Measurements from ENCODE around the gene PARS2. TPM values are rescaled to one million over a fixed set of nuclear protein-coding genes. Genes with fewer than 3 reads are reported as not detected.

Gene PARS2
- total RNA-seq, 1 experiment from 2014 or later = 3.5 TPM

DNA sequence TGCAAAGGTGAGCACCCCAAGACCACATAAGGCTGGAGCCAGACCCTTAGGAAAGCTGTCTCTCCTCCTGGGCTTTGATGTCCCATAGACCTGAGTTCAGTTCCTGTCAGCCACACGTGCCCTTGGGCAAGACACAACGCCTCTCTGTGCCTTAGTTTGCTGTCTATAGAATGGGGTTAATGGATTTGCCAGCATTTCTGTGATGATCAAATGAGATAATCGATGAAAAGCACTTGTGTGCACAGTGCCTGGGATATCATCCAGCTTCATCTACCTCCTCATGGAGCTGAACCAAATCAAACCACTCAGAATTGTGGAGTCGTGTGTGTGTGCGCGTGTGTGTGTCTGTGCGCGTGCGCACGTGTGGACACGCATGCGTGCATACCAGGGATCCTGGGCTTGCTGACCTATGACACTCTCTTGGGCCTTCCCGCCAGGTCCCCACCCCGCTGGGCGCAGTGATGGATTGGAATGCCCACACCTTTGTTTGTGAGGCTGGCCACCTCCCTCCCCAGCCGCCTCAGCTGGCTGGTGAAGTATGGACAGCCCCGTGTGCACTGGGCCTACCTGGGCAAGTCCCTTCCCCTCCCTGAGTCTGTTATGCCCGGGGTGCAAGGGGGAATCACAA, 31.6 kb upstream of the PARS2 start:
- peak overlapping the region; percentile 74 for H3K4me2 ChIP-seq (ENCODE audit: low read length)

DNA sequence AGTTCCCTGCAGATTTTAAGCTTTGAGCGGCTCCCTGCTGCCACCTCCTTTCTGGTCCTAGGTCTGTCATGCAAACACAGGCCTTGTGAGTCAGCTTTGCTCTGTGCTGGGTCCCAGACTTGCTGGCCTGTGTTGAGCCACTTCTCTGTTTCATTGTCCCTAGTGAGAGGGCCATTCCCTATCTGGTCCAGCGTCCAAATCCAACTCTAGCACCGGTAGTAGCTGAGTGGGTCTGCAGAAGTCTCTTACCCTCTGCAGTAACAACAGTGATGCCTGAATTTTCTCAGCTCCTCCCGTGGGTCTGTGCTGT, 31.0 kb upstream of the PARS2 start:
- ChIA-PET POLR2A (ENCODE audit: unreplicated experiment) (no interaction called here), CTCF (interaction anchor here (1.2 kb wide), 1 partner anchor 296 kb away, joined by 3 read pairs; no protein-coding TSS in a partner anchor)
- Histone ChIP-seq H3K9me2 (replicated peaks; ENCODE audit: low read length) (no peaks in the 10 kb centered on the region), H3K27ac (ENCODE audit: low read length) (peak overlapping the region; percentile 98), H4K20me1 (ENCODE audit: low read length) (no peaks in the 10 kb centered on the region), H3K9ac (ENCODE audit: low read length) (peak overlapping the region; percentile 73), H3K9me3 (ENCODE audit: low read length) (no peaks in the 10 kb centered on the region), H3K36me3 (ENCODE audit: low read depth, low read length) (no peaks in the 10 kb centered on the region), H3K4me2 (ENCODE audit: low read length) (peak overlapping the region; percentile 74), H3K4me1 (ENCODE audit: insufficient read depth, low read length) (peaks cover 54% of the 10 kb centered on the region), H3F3A (ENCODE audit: low read length, unreplicated experiment) (peaks cover 8% of the 10 kb centered on the region), H3K27me3 (ENCODE audit: low read length) (no peaks in the 10 kb centered on the region), H3K4me3 (ENCODE audit: low read length) (peak overlapping the region; percentile 36; the same call in 1 of the 2 replicates), H2AFZ (ENCODE audit: low read length) (no peak overlapping the region), H3K79me2 (ENCODE audit: low read length) (peaks cover 50% of the 10 kb centered on the region)
- TF ChIP-seq, protein P1, sequence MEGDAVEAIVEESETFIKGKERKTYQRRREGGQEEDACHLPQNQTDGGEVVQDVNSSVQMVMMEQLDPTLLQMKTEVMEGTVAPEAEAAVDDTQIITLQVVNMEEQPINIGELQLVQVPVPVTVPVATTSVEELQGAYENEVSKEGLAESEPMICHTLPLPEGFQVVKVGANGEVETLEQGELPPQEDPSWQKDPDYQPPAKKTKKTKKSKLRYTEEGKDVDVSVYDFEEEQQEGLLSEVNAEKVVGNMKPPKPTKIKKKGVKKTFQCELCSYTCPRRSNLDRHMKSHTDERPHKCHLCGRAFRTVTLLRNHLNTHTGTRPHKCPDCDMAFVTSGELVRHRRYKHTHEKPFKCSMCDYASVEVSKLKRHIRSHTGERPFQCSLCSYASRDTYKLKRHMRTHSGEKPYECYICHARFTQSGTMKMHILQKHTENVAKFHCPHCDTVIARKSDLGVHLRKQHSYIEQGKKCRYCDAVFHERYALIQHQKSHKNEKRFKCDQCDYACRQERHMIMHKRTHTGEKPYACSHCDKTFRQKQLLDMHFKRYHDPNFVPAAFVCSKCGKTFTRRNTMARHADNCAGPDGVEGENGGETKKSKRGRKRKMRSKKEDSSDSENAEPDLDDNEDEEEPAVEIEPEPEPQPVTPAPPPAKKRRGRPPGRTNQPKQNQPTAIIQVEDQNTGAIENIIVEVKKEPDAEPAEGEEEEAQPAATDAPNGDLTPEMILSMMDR (conservative IDR thresholded peaks at IDR 0.05; ENCODE audit: low read depth, low read length) = no peak
- TF ChIP-seq EZH2phosphoT487 (IDR thresholded peaks at IDR 0.05; ENCODE audit: borderline replicate concordance, low read length) (no peak), EZH2 (IDR thresholded peaks at IDR 0.05; ENCODE audit: low read length, unreplicated experiment) (no peak)
- intact Hi-C loops (cut with micrococcal nuclease) = loop anchor here (2.0 to 10.0 kb wide), 2 partner anchors 31 to 391 kb away; partner anchors contain the start of genes PARS2 and SSBP3
- peak; percentile 40 for DNase-seq
- BruUV-seq (replicated peaks) = no TSS peak
- ATAC-seq = peak; percentile 55

More for the DNA sequence above, 31.6 kb upstream of the PARS2 start:
- DNase-seq (no peak), ATAC-seq (no peak)
- TF ChIP-seq EZH2 (IDR thresholded peaks at IDR 0.05; ENCODE audit: low read length, unreplicated experiment) (no peak), EZH2phosphoT487 (IDR thresholded peaks at IDR 0.05; ENCODE audit: borderline replicate concordance, low read length) (no peak)
- TF ChIP-seq, protein P1 (conservative IDR thresholded peaks at IDR 0.05; ENCODE audit: low read depth, low read length) = no peak
- Histone ChIP-seq H3K9ac (ENCODE audit: low read length) (no peak overlapping the region), H3K9me2 (replicated peaks; ENCODE audit: low read length) (no peaks in the 10 kb centered on the region), H3K9me3 (ENCODE audit: low read length) (no peaks in the 10 kb centered on the region), H3K4me1 (ENCODE audit: insufficient read depth, low read length) (peaks cover 58% of the 10 kb centered on the region), H3K27ac (ENCODE audit: low read length) (peak overlapping the region; percentile 98), H3K27me3 (ENCODE audit: low read length) (no peaks in the 10 kb centered on the region), H3K4me3 (ENCODE audit: low read length) (no peak overlapping the region), H3K36me3 (ENCODE audit: low read depth, low read length) (no peaks in the 10 kb centered on the region), H4K20me1 (ENCODE audit: low read length) (no peaks in the 10 kb centered on the region), H2AFZ (ENCODE audit: low read length) (no peak overlapping the region), H3F3A (ENCODE audit: low read length, unreplicated experiment) (peaks cover 8% of the 10 kb centered on the region), H3K79me2 (ENCODE audit: low read length) (peaks cover 56% of the 10 kb centered on the region)
- BruUV-seq (replicated peaks) = no TSS peak
- CTCF ChIA-PET = interaction anchor here (1.2 kb wide), 1 partner anchor 297 kb away, joined by 3 read pairs; no protein-coding TSS in a partner anchor
- intact Hi-C loops (cut with micrococcal nuclease) = loop anchor here (2.0 to 10.0 kb wide), 2 partner anchors 31 to 391 kb away; partner anchors contain the start of genes PARS2 and SSBP3
- POLR2A ChIA-PET (ENCODE audit: unreplicated experiment) = no interaction called here

Data from PC-3 (cell line).